ENCODE results near the gene MED23.

MED23 gene

GRCh38 chr6:131640100-131640499 lies 12.1 kb upstream of the MED23 start:
- no peak for DNase-seq (ENCODE audit: low read depth)

- no peak for DNase-seq (ENCODE audit: low read depth)
Measured at GRCh38 chr6:131638013-131638412, 10.0 kb upstream of the MED23 start.

GRCh38 chr6:131636880-131637792 lies 9.1 kb upstream of the MED23 start, which contains the start of gene ENPP3:
Gene ENPP3 (plus strand): TSS chr6:131637302. CDS start chr6:131637385, 83 bp downstream.
- DNase-seq (ENCODE audit: low read depth) = no peak

- DNase-seq (ENCODE audit: low read depth) = no peak
Measured at GRCh38 chr6:131635384-131636340, 7.6 kb upstream of the MED23 start.

- no peak for DNase-seq (ENCODE audit: low read depth)
Measured at GRCh38 chr6:131631625-131632289, 3.7 kb upstream of the MED23 start.

- DNase-seq (ENCODE audit: low read depth) = no peak
Measured at GRCh38 chr6:131629651-131630050, 1.6 kb upstream of the MED23 start.

GRCh38 chr6:131628726-131629125 lies 684 bp upstream of the MED23 start:
- DNase-seq (ENCODE audit: low read depth) = no peak

GRCh38 chr6:131615275-131615674 lies 12.8 kb downstream of the MED23 start:
- DNase-seq (ENCODE audit: low read depth) = no peak

GRCh38 chr6:131613296-131613925 lies 14.6 kb downstream of the MED23 start:
- DNase-seq (ENCODE audit: low read depth) = no peak

- DNase-seq (ENCODE audit: low read depth) = no peak
Measured at GRCh38 chr6:131602781-131603312, 25.2 kb downstream of the MED23 start.

GRCh38 chr6:131600716-131601115 lies 27.3 kb downstream of the MED23 start:
- no peak for DNase-seq (ENCODE audit: low read depth)

- DNase-seq (ENCODE audit: low read depth) = no peak
Measured at GRCh38 chr6:131597446-131597845, 30.6 kb downstream of the MED23 start.

- DNase-seq (ENCODE audit: low read depth) = no peak
Measured at GRCh38 chr6:131594074-131594473, 34.0 kb downstream of the MED23 start.

GRCh38 chr6:131592935-131593334 lies 35.1 kb downstream of the MED23 start:
- no peak for DNase-seq (ENCODE audit: low read depth)

GRCh38 chr6:131588643-131589042 lies 39.4 kb downstream of the MED23 start:
- DNase-seq (ENCODE audit: low read depth) = no peak

- no peak for DNase-seq (ENCODE audit: low read depth)
Measured at GRCh38 chr6:131587909-131588308, 40.1 kb downstream of the MED23 start.

GRCh38 chr6:131586543-131586942 lies 41.5 kb downstream of the MED23 start:
- DNase-seq (ENCODE audit: low read depth) = no peak

- DNase-seq (ENCODE audit: low read depth) = no peak
Measured at GRCh38 chr6:131581523-131581922, 46.5 kb downstream of the MED23 start.

GRCh38 chr6:131575834-131576478 lies 52.1 kb downstream of the MED23 start:
- DNase-seq (ENCODE audit: low read depth) = no peak

GRCh38 chr6:131574686-131575085 lies 53.4 kb downstream of the MED23 start:
- no peak for DNase-seq (ENCODE audit: low read depth)

- DNase-seq (ENCODE audit: low read depth) = no peak
Measured at GRCh38 chr6:131574133-131574532, 53.9 kb downstream of the MED23 start.
